Sigmoid colon (tissue), 7 donors: ENCODE data around the gene CCDC102A. TPM values are rescaled to one million over a fixed set of nuclear protein-coding genes. Genes with fewer than 3 reads are reported as not detected.

Source experiments
- DNase-seq: peaks from one replicate; pipeline ENCODE4 v3.0.0-alpha.2; 2019
- H3K27ac ChIP-seq, 4 donors: fragments of 200-600 bp; sonication (generic); one replicate each; pipeline ENCODE4 v1.5.1; 2016 to 2019; ENCODE audit warnings: mild to moderate bottlenecking in 1 of 4
- H3K27me3 ChIP-seq, 3 donors: fragments of 200-600 bp; sonication (generic); one replicate each; pipeline ENCODE4 v1.5.1; 2019; ENCODE audit warnings: mild to moderate bottlenecking in 1 of 3
- H3K36me3 ChIP-seq, 4 donors: fragments of 200-600 bp; sonication (generic); one replicate each; pipeline ENCODE4 v1.5.1; 2016 to 2019
- H3K4me1 ChIP-seq, 4 donors: fragments of 200-600 bp; sonication (generic); one replicate each; pipeline ENCODE4 v1.5.1; 2017 to 2019
- H3K4me3 ChIP-seq, 4 donors: fragments of 200-600 bp; sonication (generic); one replicate each; pipeline ENCODE4 v1.5.1; 2017 to 2019; ENCODE audit warnings: mild to moderate bottlenecking in 2 of 4, moderate library complexity in 1 of 4
- H3K9me3 ChIP-seq, 4 donors: fragments of 200-600 bp in 3 of 4; sonication (generic) in 3 of 4; one replicate each; pipeline versions ENCODE4 v1.5.1 to v1.6.1; 2013 to 2019
- EP300 ChIP-seq, 4 donors: sonication (generic); formaldehyde crosslinking; IDR thresholded peaks; one replicate each; pipeline ENCODE4 v1.6.1; 2017; ENCODE audit warnings: antibody characterized with exemption in 4 of 4
- POLR2A ChIP-seq, 2 donors: fragments of 450-650 bp; IDR thresholded peaks; one replicate each; pipeline ENCODE4 v1.6.1; 2016; ENCODE audit warnings: antibody characterized with exemption in 2 of 2, mild to moderate bottlenecking in 2 of 2, moderate library complexity in 2 of 2
- POLR2AphosphoS5 ChIP-seq, 4 donors: sonication (generic); formaldehyde crosslinking; IDR thresholded peaks; one replicate each; pipeline ENCODE4 v1.6.1; 2017; ENCODE audit warnings: antibody characterized with exemption in 4 of 4
- WGBS, 2 donors: extraction: QIAGEN DNeasy Blood & Tissue Kit; methylation state at CpG; one replicate each; pipeline ENCODE4 v1.1.7; 2013; 5-methylcytosine and 5-hydroxymethylcytosine counted together
- intact Hi-C: fragments of 100-400 bp; cut with DNase I; formaldehyde crosslinking; loops from one replicate; pipeline ENCODE4 v1.15.1; 2023
- polyA plus RNA-seq, 3 donors: library from polyadenylated mRNA; stranded (reverse); fragments of 200-250 nt; gene quantifications; one replicate each; pipeline ENCODE4 v1.2.3, GENCODE V29; 2013
- total RNA-seq, 4 donors: library from RNA; depleted of rRNA; stranded (reverse); fragments of >200 nt; gene quantifications; one replicate each; pipeline ENCODE4 v1.1.0, GENCODE V29; 2016
- TF ChIP-seq, protein P1 (sequence below), 4 experiments: fragments of 450-650 bp in 3 of 4; fragments of 200-600 bp in 1 of 4; IDR thresholded peaks; one replicate each; pipeline ENCODE4 v1.5.1; 2016 to 2019; ENCODE audit warnings: antibody characterized with exemption in 4 of 4, mild to moderate bottlenecking in 3 of 4, moderate library complexity in 2 of 4
- donor health status: healthy with polysubstance abuse.
- donor health status: Bipolar disorder and iron deficiency.
- donor health status: healthy.

The CCDC102A gene
- total and polyA plus RNA-seq, 7 donors = 1.6 to 46.8 (median 17.8) TPM

DNA sequence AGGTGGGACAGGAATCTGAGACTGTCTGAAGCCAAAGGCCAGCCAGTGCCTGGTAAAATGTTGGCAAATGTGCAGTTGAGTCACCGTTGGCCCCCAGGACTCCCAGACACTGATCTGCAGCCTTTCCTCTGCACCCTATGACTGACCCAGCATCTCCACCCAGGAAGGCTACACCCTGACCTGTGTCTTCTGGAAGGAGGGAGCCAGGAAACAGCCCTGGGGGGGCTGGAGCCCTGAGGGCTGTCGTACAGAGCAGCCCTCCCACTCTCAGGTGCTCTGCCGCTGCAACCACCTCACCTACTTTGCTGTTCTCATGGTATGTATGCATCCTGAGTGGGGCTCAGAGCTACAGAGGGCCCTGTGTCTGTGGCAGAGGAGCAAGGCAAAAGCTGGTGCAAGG is 30.1 kb upstream of the CCDC102A start:
- H3K27ac ChIP-seq = no peak overlapping the region
- H3K4me1 ChIP-seq = no peaks in the 10 kb centered on the region
- TF ChIP-seq POLR2AphosphoS5 (IDR thresholded peaks at IDR 0.05) (no peak), POLR2A (IDR thresholded peaks at IDR 0.05) (no peak), EP300 (IDR thresholded peaks at IDR 0.05) (no peak)
- TF ChIP-seq, protein P1, sequence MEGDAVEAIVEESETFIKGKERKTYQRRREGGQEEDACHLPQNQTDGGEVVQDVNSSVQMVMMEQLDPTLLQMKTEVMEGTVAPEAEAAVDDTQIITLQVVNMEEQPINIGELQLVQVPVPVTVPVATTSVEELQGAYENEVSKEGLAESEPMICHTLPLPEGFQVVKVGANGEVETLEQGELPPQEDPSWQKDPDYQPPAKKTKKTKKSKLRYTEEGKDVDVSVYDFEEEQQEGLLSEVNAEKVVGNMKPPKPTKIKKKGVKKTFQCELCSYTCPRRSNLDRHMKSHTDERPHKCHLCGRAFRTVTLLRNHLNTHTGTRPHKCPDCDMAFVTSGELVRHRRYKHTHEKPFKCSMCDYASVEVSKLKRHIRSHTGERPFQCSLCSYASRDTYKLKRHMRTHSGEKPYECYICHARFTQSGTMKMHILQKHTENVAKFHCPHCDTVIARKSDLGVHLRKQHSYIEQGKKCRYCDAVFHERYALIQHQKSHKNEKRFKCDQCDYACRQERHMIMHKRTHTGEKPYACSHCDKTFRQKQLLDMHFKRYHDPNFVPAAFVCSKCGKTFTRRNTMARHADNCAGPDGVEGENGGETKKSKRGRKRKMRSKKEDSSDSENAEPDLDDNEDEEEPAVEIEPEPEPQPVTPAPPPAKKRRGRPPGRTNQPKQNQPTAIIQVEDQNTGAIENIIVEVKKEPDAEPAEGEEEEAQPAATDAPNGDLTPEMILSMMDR (IDR thresholded peaks at IDR 0.05) = no peak
- intact Hi-C loops = no loop called here
- H3K36me3 ChIP-seq = no peaks in the 10 kb centered on the region
- 76 to 84% methylated on average over 3 of the region's 3 CpGs for WGBS, 2 donors
- DNase-seq = no peak
- H3K9me3 ChIP-seq = no peaks in the 10 kb centered on the region
- H3K4me3 ChIP-seq = no peak overlapping the region
- peaks cover 0 to 20% (median 3%) of the 10 kb centered on the region in 3 donors for H3K27me3 ChIP-seq

DNA sequence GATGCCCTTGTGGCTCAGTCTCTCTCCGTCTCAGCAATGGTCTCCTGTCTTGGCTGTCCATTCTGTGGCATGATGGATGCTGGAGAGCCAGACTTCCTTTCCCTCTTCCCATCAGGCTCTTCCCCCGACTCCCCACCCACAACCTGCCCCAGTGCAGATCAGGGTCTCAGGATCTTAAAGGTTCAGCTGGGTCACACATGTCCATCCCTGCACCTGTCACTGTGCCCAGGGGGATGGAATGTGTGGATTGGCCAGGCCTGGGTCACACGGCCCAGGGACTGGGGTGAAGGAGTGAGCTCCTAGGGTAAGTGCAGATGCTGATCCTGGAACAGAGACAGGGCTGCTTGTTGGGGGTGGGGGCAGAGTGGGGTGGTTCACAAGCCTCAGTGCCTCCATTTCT is 29.1 kb upstream of the CCDC102A start:
- no peak for DNase-seq
- 78 to 86% methylated on average over 3 of the region's 3 CpGs for WGBS, 2 donors
- Histone ChIP-seq H3K36me3 (no peaks in the 10 kb centered on the region), H3K27ac (no peak overlapping the region), H3K9me3 (no peaks in the 10 kb centered on the region), H3K4me3 (no peak overlapping the region), H3K27me3 (peaks cover 0 to 24% (median 3%) of the 10 kb centered on the region in 3 donors), H3K4me1 (no peaks in the 10 kb centered on the region)
- no peak for TF ChIP-seq EP300 (IDR thresholded peaks at IDR 0.05)
- TF ChIP-seq, protein P1 (IDR thresholded peaks at IDR 0.05) = no peak
- no peak for TF ChIP-seq POLR2A (IDR thresholded peaks at IDR 0.05)
- no peak for TF ChIP-seq POLR2AphosphoS5 (IDR thresholded peaks at IDR 0.05)
- intact Hi-C loops = no loop called here

- Histone ChIP-seq H3K9me3 (peaks cover 0 to 3% (median 0%) of the 10 kb centered on the region in 4 donors), H3K27me3 (peaks cover 0 to 24% (median 3%) of the 10 kb centered on the region in 3 donors), H3K36me3 (no peaks in the 10 kb centered on the region), H3K27ac (no peak overlapping the region), H3K4me3 (no peak overlapping the region), H3K4me1 (no peaks in the 10 kb centered on the region)
- TF ChIP-seq EP300 (IDR thresholded peaks at IDR 0.05) = no peak
- no peak for TF ChIP-seq POLR2AphosphoS5 (IDR thresholded peaks at IDR 0.05)
- no peak for TF ChIP-seq POLR2A (IDR thresholded peaks at IDR 0.05)
- TF ChIP-seq, protein P1 (IDR thresholded peaks at IDR 0.05) = no peak
- no peak for DNase-seq
- intact Hi-C loops = no loop called here
- WGBS, 2 donors = 77 to 81% methylated on average over 10 of the region's 10 CpGs
These were observed 28.4 kb upstream of the CCDC102A start for GRCh38 chr16:57564571-57565270.

DNA sequence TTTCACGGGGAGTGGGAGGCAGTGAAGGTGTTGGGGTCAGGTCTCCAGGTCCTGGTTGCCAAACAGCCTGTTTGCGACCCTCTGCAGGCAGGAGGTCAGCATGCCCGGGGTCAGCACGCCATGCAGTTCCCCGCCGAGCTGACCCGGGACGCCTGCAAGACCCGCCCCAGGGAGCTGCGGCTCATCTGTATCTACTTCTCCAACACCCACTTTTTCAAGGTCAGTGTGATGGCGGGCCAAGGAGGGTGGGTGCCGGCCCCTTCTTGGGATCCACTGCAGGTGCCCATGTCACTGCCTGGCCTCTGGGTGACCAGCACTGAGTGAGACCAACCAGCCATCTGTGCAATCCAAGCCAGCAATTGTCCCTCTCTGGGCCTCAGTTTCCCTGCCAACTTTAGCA is 27.4 kb upstream of the CCDC102A start:
- intact Hi-C loops = no loop called here
- Histone ChIP-seq H3K4me1 (no peaks in the 10 kb centered on the region), H3K27ac (no peak overlapping the region), H3K9me3 (peaks cover 0 to 3% (median 0%) of the 10 kb centered on the region in 4 donors), H3K27me3 (peaks cover 0 to 24% (median 3%) of the 10 kb centered on the region in 3 donors), H3K36me3 (no peaks in the 10 kb centered on the region), H3K4me3 (no peak overlapping the region)
- no peak for DNase-seq
- TF ChIP-seq POLR2AphosphoS5 (IDR thresholded peaks at IDR 0.05) = no peak
- TF ChIP-seq, protein P1 (IDR thresholded peaks at IDR 0.05) = no peak
- no peak for TF ChIP-seq EP300 (IDR thresholded peaks at IDR 0.05)
- 70 to 84% methylated on average over 12 of the region's 12 CpGs for WGBS, 2 donors

DNA sequence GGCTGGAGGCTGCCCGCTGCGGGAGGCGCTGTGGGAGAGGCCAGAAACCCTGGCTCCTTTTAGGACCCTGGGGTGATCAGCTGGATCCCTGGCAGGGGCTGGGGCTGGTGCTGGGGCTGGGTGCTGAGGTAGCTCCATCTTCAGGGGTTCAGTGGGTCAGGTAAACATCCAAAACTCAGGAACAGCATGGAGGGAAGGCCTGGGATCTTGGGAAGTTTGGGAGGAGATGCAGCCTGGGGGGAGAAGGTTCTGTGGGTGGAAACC is 27.0 kb upstream of the CCDC102A start:
- no peak overlapping the region for H3K4me3 ChIP-seq
- peaks cover 0 to 3% (median 0%) of the 10 kb centered on the region in 4 donors for H3K9me3 ChIP-seq
- TF ChIP-seq, protein P1 (IDR thresholded peaks at IDR 0.05) = no peak
- TF ChIP-seq EP300 (IDR thresholded peaks at IDR 0.05) (no peak), POLR2A (IDR thresholded peaks at IDR 0.05) (no peak), POLR2AphosphoS5 (IDR thresholded peaks at IDR 0.05) (no peak)
- H3K36me3 ChIP-seq = no peaks in the 10 kb centered on the region
- no peak for DNase-seq
- H3K4me1 ChIP-seq = no peaks in the 10 kb centered on the region
- WGBS, 2 donors = 26 to 71% methylated on average over 3 of the region's 3 CpGs
- intact Hi-C loops = no loop called here
- H3K27ac ChIP-seq = no peak overlapping the region
- H3K27me3 ChIP-seq = peaks cover 0 to 24% (median 3%) of the 10 kb centered on the region in 3 donors
